ENCODE data around the gene ACOT7.

The ACOT7 gene

GRCh38 chr1:6353955-6354658 lies 39.5 kb downstream of the ACOT7 start:
- TF ChIP-seq EZH2phosphoT487 (IDR thresholded peaks at IDR 0.05; ENCODE audit: borderline replicate concordance), result no peak
- no peak for TF ChIP-seq CTCF (conservative IDR thresholded peaks at IDR 0.05; ENCODE audit: low read length)
- Histone ChIP-seq H2AFZ (ENCODE audit: low read length) (no peak overlapping the region), H3K9me2 (replicated peaks; ENCODE audit: low read depth, low read length) (no peaks in the 10 kb centered on the region), H3K4me2 (ENCODE audit: low read depth, low read length, poor library complexity, severe bottlenecking) (no peak overlapping the region), H3K27me3 (ENCODE audit: insufficient read depth, low read length, poor library complexity, severe bottlenecking) (no peaks in the 10 kb centered on the region), H3K4me3 (ENCODE audit: low read length, poor library complexity, severe bottlenecking) (no peak overlapping the region), H4K20me1 (ENCODE audit: insufficient read depth, low read length, poor library complexity, severe bottlenecking) (peaks cover 2% of the 10 kb centered on the region), H3K9ac (ENCODE audit: low read depth, low read length, poor library complexity, severe bottlenecking) (no peak overlapping the region), H3K36me3 (ENCODE audit: insufficient read depth, low read length) (no peaks in the 10 kb centered on the region; the same call in 1 of the 2 replicates), H3F3A (ENCODE audit: low read depth) (no peaks in the 10 kb centered on the region), H3K4me1 (ENCODE audit: insufficient read depth, low read length, poor library complexity, severe bottlenecking) (peaks cover 11% of the 10 kb centered on the region), H3K79me2 (ENCODE audit: insufficient read depth, low read length) (peaks cover 26% of the 10 kb centered on the region; the same call in 1 of the 2 replicates), H3K9me3 (ENCODE audit: insufficient read depth, low read depth, low read length) (no peaks in the 10 kb centered on the region)

GRCh38 chr1:6353619-6353954 lies 40.0 kb downstream of the ACOT7 start:
- Histone ChIP-seq H3F3A (ENCODE audit: low read depth) (no peaks in the 10 kb centered on the region), H3K79me2 (ENCODE audit: insufficient read depth, low read length) (peaks cover 20% of the 10 kb centered on the region; the same call in 1 of the 2 replicates), H3K36me3 (ENCODE audit: insufficient read depth, low read length) (no peaks in the 10 kb centered on the region; the same call in 1 of the 2 replicates), H2AFZ (ENCODE audit: low read length) (no peak overlapping the region), H3K9ac (ENCODE audit: low read depth, low read length, poor library complexity, severe bottlenecking) (no peak overlapping the region), H3K9me3 (ENCODE audit: insufficient read depth, low read depth, low read length) (no peaks in the 10 kb centered on the region), H3K4me2 (ENCODE audit: low read depth, low read length, poor library complexity, severe bottlenecking) (no peak overlapping the region), H3K27me3 (ENCODE audit: insufficient read depth, low read length, poor library complexity, severe bottlenecking) (no peaks in the 10 kb centered on the region), H3K4me1 (ENCODE audit: insufficient read depth, low read length, poor library complexity, severe bottlenecking) (peaks cover 11% of the 10 kb centered on the region), H3K4me3 (ENCODE audit: low read length, poor library complexity, severe bottlenecking) (no peak overlapping the region), H4K20me1 (ENCODE audit: insufficient read depth, low read length, poor library complexity, severe bottlenecking) (peaks cover 2% of the 10 kb centered on the region), H3K9me2 (replicated peaks; ENCODE audit: low read depth, low read length) (no peaks in the 10 kb centered on the region)
- TF ChIP-seq CTCF (conservative IDR thresholded peaks at IDR 0.05; ENCODE audit: low read length), result no peak
- TF ChIP-seq EZH2phosphoT487 (IDR thresholded peaks at IDR 0.05; ENCODE audit: borderline replicate concordance), result no peak

GRCh38 chr1:6352138-6352563 lies 41.4 kb downstream of the ACOT7 start:
- no peaks in the 10 kb centered on the region for H3K27me3 ChIP-seq (ENCODE audit: insufficient read depth, low read length, poor library complexity, severe bottlenecking)
- no peaks in the 10 kb centered on the region for H3K9me3 ChIP-seq (ENCODE audit: insufficient read depth, low read depth, low read length)
- no peak overlapping the region for H3K4me2 ChIP-seq (ENCODE audit: low read depth, low read length, poor library complexity, severe bottlenecking)
- H3K4me3 ChIP-seq (ENCODE audit: low read length, poor library complexity, severe bottlenecking), result no peak overlapping the region
- H3K36me3 ChIP-seq (ENCODE audit: insufficient read depth, low read length), result no peaks in the 10 kb centered on the region; the same call in 1 of the 2 replicates
- H2AFZ ChIP-seq (ENCODE audit: low read length), result no peak overlapping the region
- peaks cover 15% of the 10 kb centered on the region; the same call in 1 of the 2 replicates for H3K79me2 ChIP-seq (ENCODE audit: insufficient read depth, low read length)
- no peaks in the 10 kb centered on the region for H4K20me1 ChIP-seq (ENCODE audit: insufficient read depth, low read length, poor library complexity, severe bottlenecking)
- no peak overlapping the region for H3K9ac ChIP-seq (ENCODE audit: low read depth, low read length, poor library complexity, severe bottlenecking)
- TF ChIP-seq EZH2phosphoT487 (IDR thresholded peaks at IDR 0.05; ENCODE audit: borderline replicate concordance) (no peak), CTCF (conservative IDR thresholded peaks at IDR 0.05; ENCODE audit: low read length) (no peak)
- H3K9me2 ChIP-seq (replicated peaks; ENCODE audit: low read depth, low read length), result no peaks in the 10 kb centered on the region
- H3K4me1 ChIP-seq (ENCODE audit: insufficient read depth, low read length, poor library complexity, severe bottlenecking), result peaks cover 10% of the 10 kb centered on the region
- no peaks in the 10 kb centered on the region for H3F3A ChIP-seq (ENCODE audit: low read depth)

Data from Loucy (cell line).